GM18909 (cell line): ENCODE measurements around the gene FANCD2OS.
"Not testable (repeated sequence)": the region's sequence is repeated elsewhere in the genome, so short reads cannot be mapped to it uniquely, and the experiment has no call there.

ENCODE experiments used
- ATAC-seq: cut with Tn5 transposase; IDR thresholded peaks from one replicate; pipeline ENCODE4 v1.9.1; 2021; ENCODE audit warnings: mild to moderate bottlenecking; ENCODE audit not compliant: unreplicated experiment, poor library complexity

The FANCD2OS gene

GRCh38 chr3:10099041-10099440 is 9.0 kb downstream of the FANCD2OS start:
- no peak for ATAC-seq

- ATAC-seq = no peak
Observed at GRCh38 chr3:10093678-10094077, 14.4 kb downstream of the FANCD2OS start.

GRCh38 chr3:10091387-10091786 is 16.7 kb downstream of the FANCD2OS start:
- ATAC-seq = not testable (repeated sequence)

GRCh38 chr3:10090774-10091173 is 17.3 kb downstream of the FANCD2OS start:
- ATAC-seq = not testable (repeated sequence)

- ATAC-seq = no peak
Observed at GRCh38 chr3:10090179-10090578, 17.9 kb downstream of the FANCD2OS start.

- no peak for ATAC-seq
Observed at GRCh38 chr3:10088256-10088655, 19.8 kb downstream of the FANCD2OS start.

- no peak for ATAC-seq
Observed at GRCh38 chr3:10085738-10086137, 22.3 kb downstream of the FANCD2OS start.

GRCh38 chr3:10081871-10082270 is 26.2 kb downstream of the FANCD2OS start:
- no peak for ATAC-seq

- no peak for ATAC-seq
Observed at GRCh38 chr3:10074666-10075065, 33.4 kb downstream of the FANCD2OS start.

GRCh38 chr3:10070077-10070476 is 38.0 kb downstream of the FANCD2OS start:
- not testable (repeated sequence) for ATAC-seq

GRCh38 chr3:10055097-10055496 is 53.0 kb downstream of the FANCD2OS start:
- no peak for ATAC-seq
